DND-41 (cell line): Measurements from ENCODE around the gene FLVCR2.

Experiments used
- ATAC-seq: fragments of 200-7000 bp; cut with Tn5 transposase; 3 replicates; pipeline ENCODE4 v1.9.1; 2021; ENCODE audit warnings: low read depth; ENCODE audit not compliant: insufficient read depth
- DNase-seq: peaks from one replicate; pipeline ENCODE4 v3.0.0-alpha.2; 2020
- H2AFZ ChIP-seq: 2 replicates; pipeline ENCODE4 v1.6.0; 2012; ENCODE audit warnings: low read depth, low read length
- H3K27ac ChIP-seq: 2 replicates; pipeline ENCODE4 v1.5.1; 2012; ENCODE audit warnings: low read length, inconsistent platforms
- H3K27me3 ChIP-seq: fragments of 200-600 bp; sonication (generic); 2 replicates; pipeline ENCODE4 v1.6.0; 2012; ENCODE audit warnings: low read length, mild to moderate bottlenecking, inconsistent platforms; ENCODE audit not compliant: insufficient read depth, poor library complexity
- H3K36me3 ChIP-seq: 2 replicates; pipeline ENCODE4 v1.5.1; 2012; ENCODE audit warnings: low read length, inconsistent platforms; ENCODE audit not compliant: insufficient read depth
- H3K4me1 ChIP-seq: 2 replicates; pipeline ENCODE4 v1.5.1; 2012; ENCODE audit warnings: mild to moderate bottlenecking, low read length; ENCODE audit not compliant: insufficient read depth
- H3K4me2 ChIP-seq: 2 replicates; pipeline ENCODE4 v1.6.0; 2012; ENCODE audit warnings: mild to moderate bottlenecking, moderate library complexity, low read length, inconsistent platforms; ENCODE audit not compliant: insufficient read depth
- H3K4me3 ChIP-seq, 2 experiments: fragments of 200-600 bp in 1 of 2; shearing (Covaris generic) in 1 of 2; 2 replicates each; pipeline ENCODE4 v1.5.1; 2012 to 2016; ENCODE audit warnings: inconsistent platforms in 2 of 2, low read length in 2 of 2, mild to moderate bottlenecking in 2 of 2, low read depth in 1 of 2, moderate library complexity in 1 of 2
- H3K79me2 ChIP-seq: 2 replicates; pipeline ENCODE4 v1.6.0; 2012; ENCODE audit warnings: low read length, inconsistent platforms; ENCODE audit not compliant: insufficient read depth
- H3K9ac ChIP-seq: 2 replicates; pipeline ENCODE4 v1.6.0; 2012; ENCODE audit warnings: low read depth, mild to moderate bottlenecking, inconsistent platforms, low read length, moderate library complexity
- H3K9me3 ChIP-seq: 2 replicates; pipeline ENCODE4 v1.5.1; 2012; ENCODE audit warnings: low read length, moderate library complexity, mild to moderate bottlenecking, inconsistent platforms; ENCODE audit not compliant: insufficient read depth, severe bottlenecking
- H4K20me1 ChIP-seq: 2 replicates; pipeline ENCODE4 v1.6.0; 2012; ENCODE audit warnings: low read length; ENCODE audit not compliant: insufficient read depth
- EZH2 ChIP-seq: IDR thresholded peaks from 3 replicates; pipeline ENCODE4 v1.6.1; 2012; ENCODE audit warnings: borderline replicate concordance, low read depth, mild to moderate bottlenecking, moderate library complexity, low read length, inconsistent platforms; ENCODE audit not compliant: severe bottlenecking
- TF ChIP-seq, protein P1 (sequence below): IDR thresholded peaks from 2 replicates; pipeline ENCODE4 v1.5.1; 2012; ENCODE audit warnings: borderline replicate concordance, low read length, moderate library complexity, mild to moderate bottlenecking; ENCODE audit not compliant: poor library complexity, severe bottlenecking; ENCODE audit errors: extremely low read depth

The FLVCR2 gene

GRCh38 chr14:75675265-75675960 lies 97.0 kb downstream of the FLVCR2 start:
- peak; percentile 78 for ATAC-seq
- DNase-seq, result no peak

DNA sequence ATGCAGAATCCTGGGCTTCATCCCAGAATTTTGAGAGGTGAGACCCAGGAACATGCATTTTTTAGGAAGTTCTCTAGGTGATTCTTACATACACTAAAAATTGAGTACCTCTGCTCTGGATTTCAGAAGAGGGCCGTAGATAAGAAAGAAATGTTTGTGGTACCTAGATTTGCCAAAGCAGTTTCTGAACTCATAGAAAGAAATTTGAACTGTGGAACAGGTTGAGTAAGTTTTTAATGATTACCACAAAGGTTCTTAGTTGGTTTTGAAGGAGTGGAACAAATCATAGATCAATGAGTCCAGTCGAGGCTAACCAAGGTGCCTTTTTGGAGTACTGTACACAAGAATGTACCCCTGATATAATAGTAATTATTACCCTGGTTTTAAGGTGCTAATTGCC lies 107.5 kb downstream of the FLVCR2 start:
- peaks cover 51% of the 10 kb centered on the region for H3K36me3 ChIP-seq
- no peak for DNase-seq
- no peaks in the 10 kb centered on the region for H3K27me3 ChIP-seq
- no peaks in the 10 kb centered on the region for H3K9me3 ChIP-seq
- TF ChIP-seq EZH2, result no peak
- TF ChIP-seq, protein P1, sequence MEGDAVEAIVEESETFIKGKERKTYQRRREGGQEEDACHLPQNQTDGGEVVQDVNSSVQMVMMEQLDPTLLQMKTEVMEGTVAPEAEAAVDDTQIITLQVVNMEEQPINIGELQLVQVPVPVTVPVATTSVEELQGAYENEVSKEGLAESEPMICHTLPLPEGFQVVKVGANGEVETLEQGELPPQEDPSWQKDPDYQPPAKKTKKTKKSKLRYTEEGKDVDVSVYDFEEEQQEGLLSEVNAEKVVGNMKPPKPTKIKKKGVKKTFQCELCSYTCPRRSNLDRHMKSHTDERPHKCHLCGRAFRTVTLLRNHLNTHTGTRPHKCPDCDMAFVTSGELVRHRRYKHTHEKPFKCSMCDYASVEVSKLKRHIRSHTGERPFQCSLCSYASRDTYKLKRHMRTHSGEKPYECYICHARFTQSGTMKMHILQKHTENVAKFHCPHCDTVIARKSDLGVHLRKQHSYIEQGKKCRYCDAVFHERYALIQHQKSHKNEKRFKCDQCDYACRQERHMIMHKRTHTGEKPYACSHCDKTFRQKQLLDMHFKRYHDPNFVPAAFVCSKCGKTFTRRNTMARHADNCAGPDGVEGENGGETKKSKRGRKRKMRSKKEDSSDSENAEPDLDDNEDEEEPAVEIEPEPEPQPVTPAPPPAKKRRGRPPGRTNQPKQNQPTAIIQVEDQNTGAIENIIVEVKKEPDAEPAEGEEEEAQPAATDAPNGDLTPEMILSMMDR, result no peak
- no peaks in the 10 kb centered on the region for H3K79me2 ChIP-seq
- H3K4me2 ChIP-seq, result no peak overlapping the region
- H2AFZ ChIP-seq, result no peak overlapping the region
- ATAC-seq, result no peak
- H3K27ac ChIP-seq, result no peak overlapping the region
- H4K20me1 ChIP-seq, result no peaks in the 10 kb centered on the region
- no peaks in the 10 kb centered on the region for H3K4me1 ChIP-seq
- no peak overlapping the region for H3K4me3 ChIP-seq
- no peak overlapping the region for H3K9ac ChIP-seq

More at GRCh38 chr14:75675265-75675960, 97.0 kb downstream of the FLVCR2 start:
- no peaks in the 10 kb centered on the region for H4K20me1 ChIP-seq
- H3K4me1 ChIP-seq, result no peaks in the 10 kb centered on the region; the same call in 1 of the 2 replicates
- peaks cover 63% of the 10 kb centered on the region for H3K36me3 ChIP-seq
- no peak overlapping the region for H2AFZ ChIP-seq
- no peaks in the 10 kb centered on the region for H3K9me3 ChIP-seq
- H3K4me3 ChIP-seq, result no peak overlapping the region
- H3K4me2 ChIP-seq, result no peak overlapping the region
- peaks cover 5% of the 10 kb centered on the region for H3K79me2 ChIP-seq
- H3K27me3 ChIP-seq, result no peaks in the 10 kb centered on the region
- no peak overlapping the region for H3K27ac ChIP-seq
- TF ChIP-seq, protein P1, result peak; percentile 50
- TF ChIP-seq EZH2, result no peak
- no peak overlapping the region for H3K9ac ChIP-seq

DNA sequence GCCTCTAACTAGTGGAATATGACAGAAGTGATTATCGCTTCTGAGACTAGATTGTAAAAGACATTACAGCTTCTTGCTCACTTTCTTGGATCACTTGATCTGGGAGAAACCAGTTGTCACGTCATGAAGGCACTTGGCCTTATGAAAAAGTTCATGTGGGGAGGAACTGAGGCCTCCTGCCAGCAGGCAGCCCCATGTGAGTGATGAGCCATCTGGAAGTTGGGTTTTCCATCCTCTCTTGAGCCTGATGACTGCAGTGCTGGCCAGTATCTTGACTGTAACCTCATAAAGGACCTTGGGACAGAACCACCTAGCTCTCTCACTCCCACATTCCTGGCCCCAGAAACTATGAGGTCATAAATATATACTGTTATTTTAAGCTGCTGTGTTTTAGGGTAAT lies 110.6 kb downstream of the FLVCR2 start:
- Histone ChIP-seq H3K9ac (no peak overlapping the region), H3K36me3 (peaks cover 54% of the 10 kb centered on the region), H3K27me3 (no peaks in the 10 kb centered on the region), H3K9me3 (no peaks in the 10 kb centered on the region), H3K4me2 (no peak overlapping the region), H3K4me3 (no peak overlapping the region), H4K20me1 (no peaks in the 10 kb centered on the region), H3K27ac (no peak overlapping the region), H3K4me1 (no peaks in the 10 kb centered on the region), H2AFZ (no peak overlapping the region), H3K79me2 (no peaks in the 10 kb centered on the region)
- DNase-seq (no peak), ATAC-seq (no peak)
- TF ChIP-seq, protein P1, result no peak
- no peak for TF ChIP-seq EZH2
